ENCODE data around the gene ADIPOR2. TPM values are rescaled to one million over a fixed set of nuclear protein-coding genes. Genes with fewer than 3 reads are reported as not detected.

The ADIPOR2 gene
- total and polyA plus RNA-seq, 8 donors, result 2.9 to 185 (median 26.9) TPM

DNA sequence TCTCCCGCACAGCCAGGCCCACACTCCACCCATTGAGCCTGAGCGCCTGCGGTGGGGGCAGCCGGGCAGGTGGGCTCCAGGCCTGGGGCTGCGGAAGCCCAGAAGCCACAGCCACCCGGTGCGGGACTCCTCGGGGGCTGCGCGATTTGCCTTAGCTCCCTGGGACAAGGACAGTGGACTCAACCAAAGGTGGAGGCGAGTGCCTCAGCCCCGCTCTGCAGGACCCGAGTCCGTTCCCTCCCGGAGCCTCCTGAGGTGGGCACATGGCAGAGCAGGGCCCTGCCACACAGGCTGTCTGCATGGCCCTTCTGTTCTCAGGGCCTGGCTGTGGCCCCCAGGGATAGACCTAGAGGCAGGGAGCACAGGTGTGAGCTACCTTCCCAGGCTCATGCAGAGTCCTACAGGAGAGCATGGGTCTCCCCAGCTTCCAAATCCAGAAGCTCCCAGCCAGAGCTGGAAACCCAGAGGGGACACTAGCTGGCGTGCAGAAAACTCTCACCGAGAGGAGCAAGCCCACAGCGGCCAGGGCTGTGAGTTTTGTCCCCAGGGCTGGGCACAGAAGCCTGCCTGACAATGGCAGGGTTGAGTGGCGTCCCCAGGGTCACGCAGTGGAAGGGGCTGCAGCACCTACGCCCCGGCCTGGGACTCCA, 107.2 kb downstream of the ADIPOR2 start:
- intact Hi-C loops (cut with DNase I; ENCODE audit: low total_unique reads), result loop anchor here (5.0 to 10.0 kb wide), 2 partner anchors 139 to 237 kb away; no protein-coding TSS in a partner anchor
- Histone ChIP-seq H3K9me3 (no peaks in the 10 kb centered on the region), H3K27me3 (no peaks in the 10 kb centered on the region), H3K27ac (peak overlapping the region in 3 of 5 donors; percentile 87 to 92 (median 91)), H3K36me3 (peaks cover 0 to 2% (median 0%) of the 10 kb centered on the region in 4 donors), H3K4me1 (peaks cover 16 to 31% (median 28%) of the 10 kb centered on the region in 4 donors), H3K4me3 (no peak overlapping the region)
- TF ChIP-seq EP300 (IDR thresholded peaks at IDR 0.05), result no peak
- TF ChIP-seq, protein P1, sequence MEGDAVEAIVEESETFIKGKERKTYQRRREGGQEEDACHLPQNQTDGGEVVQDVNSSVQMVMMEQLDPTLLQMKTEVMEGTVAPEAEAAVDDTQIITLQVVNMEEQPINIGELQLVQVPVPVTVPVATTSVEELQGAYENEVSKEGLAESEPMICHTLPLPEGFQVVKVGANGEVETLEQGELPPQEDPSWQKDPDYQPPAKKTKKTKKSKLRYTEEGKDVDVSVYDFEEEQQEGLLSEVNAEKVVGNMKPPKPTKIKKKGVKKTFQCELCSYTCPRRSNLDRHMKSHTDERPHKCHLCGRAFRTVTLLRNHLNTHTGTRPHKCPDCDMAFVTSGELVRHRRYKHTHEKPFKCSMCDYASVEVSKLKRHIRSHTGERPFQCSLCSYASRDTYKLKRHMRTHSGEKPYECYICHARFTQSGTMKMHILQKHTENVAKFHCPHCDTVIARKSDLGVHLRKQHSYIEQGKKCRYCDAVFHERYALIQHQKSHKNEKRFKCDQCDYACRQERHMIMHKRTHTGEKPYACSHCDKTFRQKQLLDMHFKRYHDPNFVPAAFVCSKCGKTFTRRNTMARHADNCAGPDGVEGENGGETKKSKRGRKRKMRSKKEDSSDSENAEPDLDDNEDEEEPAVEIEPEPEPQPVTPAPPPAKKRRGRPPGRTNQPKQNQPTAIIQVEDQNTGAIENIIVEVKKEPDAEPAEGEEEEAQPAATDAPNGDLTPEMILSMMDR (IDR thresholded peaks at IDR 0.05), result no peak
- TF ChIP-seq POLR2A (IDR thresholded peaks at IDR 0.05), result no peak
- TF ChIP-seq POLR2AphosphoS5 (IDR thresholded peaks at IDR 0.05), result no peak
- 88 to 93% (median 90%) methylated on average over 18 to 22 of the region's 22 CpGs for WGBS, 5 donors
- peak in 1 of 2 donors; percentile 16 for DNase-seq

DNA sequence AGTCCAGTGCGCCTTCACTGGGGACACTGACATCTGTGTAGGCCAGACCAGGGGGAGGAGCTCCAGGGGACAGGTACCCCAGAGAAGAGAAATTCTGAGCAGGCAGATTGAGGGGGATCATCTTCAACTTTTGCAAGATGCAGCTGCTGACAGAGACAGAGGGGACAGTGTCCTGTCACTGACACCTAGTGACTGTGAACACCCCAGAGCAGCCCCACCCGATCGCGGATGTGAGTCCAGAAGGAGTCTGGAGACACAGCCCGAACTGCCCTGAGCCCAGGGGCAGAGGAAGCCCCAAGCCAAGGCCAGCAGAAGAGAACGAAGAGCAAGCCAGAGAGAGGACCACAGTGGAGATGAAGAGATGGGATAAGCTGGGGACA, 107.8 kb downstream of the ADIPOR2 start:
- TF ChIP-seq, protein P1 (IDR thresholded peaks at IDR 0.05), result no peak
- TF ChIP-seq POLR2AphosphoS5 (IDR thresholded peaks at IDR 0.05) (no peak), EP300 (IDR thresholded peaks at IDR 0.05) (no peak), POLR2A (IDR thresholded peaks at IDR 0.05) (no peak)
- no peaks in the 10 kb centered on the region for H3K27me3 ChIP-seq
- no peak for DNase-seq
- peaks cover 16 to 31% (median 28%) of the 10 kb centered on the region in 4 donors for H3K4me1 ChIP-seq
- intact Hi-C loops (cut with DNase I; ENCODE audit: low total_unique reads), result loop anchor here (5.0 to 10.0 kb wide), 2 partner anchors 139 to 236 kb away; no protein-coding TSS in a partner anchor
- 81 to 90% (median 87%) methylated on average over 6 of the region's 6 CpGs for WGBS, 5 donors
- no peaks in the 10 kb centered on the region for H3K36me3 ChIP-seq
- H3K4me3 ChIP-seq, result no peak overlapping the region
- H3K9me3 ChIP-seq, result no peaks in the 10 kb centered on the region
- no peak overlapping the region for H3K27ac ChIP-seq

DNA sequence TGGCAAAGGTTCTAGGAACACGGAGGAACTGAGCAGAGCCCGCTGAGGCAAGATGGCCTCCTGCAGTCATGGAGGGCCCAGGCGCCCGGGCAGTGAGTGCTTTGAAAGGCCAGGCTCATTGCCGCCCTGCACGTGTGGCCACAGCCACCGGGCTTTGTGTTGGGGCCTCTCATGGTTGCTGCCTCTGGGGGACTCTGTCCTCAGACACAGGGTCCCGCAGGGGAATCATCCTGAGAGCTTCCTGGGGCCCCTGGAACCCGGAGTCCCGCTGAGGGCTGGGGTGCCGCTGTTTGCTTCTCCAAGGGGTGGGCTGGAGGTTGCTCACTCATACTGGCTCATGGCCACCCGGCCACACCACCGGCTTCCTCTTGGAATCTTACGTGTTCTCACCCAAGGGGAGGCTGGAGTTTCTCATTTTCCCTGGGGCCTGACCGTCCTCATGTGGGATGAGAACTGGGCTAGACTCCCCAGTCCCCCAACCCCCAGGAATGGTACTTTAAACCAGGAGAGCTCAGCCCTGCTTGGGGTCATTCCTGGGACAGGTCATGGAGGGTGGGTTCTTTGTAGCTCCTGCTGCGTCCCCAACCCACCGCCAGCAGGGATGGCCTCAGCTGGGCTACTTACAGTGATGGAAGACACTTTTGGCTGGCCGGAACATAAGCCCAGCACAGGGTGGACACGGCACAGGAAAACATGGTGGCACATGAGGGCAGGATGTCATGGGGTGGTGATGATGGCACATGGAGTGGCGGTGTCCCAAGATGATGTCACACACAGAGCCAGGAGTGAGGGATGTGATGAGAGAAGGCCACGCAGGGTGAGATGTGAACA, 108.4 kb downstream of the ADIPOR2 start:
- no peaks in the 10 kb centered on the region for H3K36me3 ChIP-seq
- intact Hi-C loops (cut with DNase I; ENCODE audit: low total_unique reads), result loop anchor here (5.0 to 10.0 kb wide), 2 partner anchors 138 to 236 kb away; no protein-coding TSS in a partner anchor
- WGBS, 5 donors, result 87 to 95% (median 89%) methylated on average over 11 to 21 of the region's 21 CpGs
- DNase-seq, result no peak
- TF ChIP-seq POLR2AphosphoS5 (IDR thresholded peaks at IDR 0.05) (no peak), POLR2A (IDR thresholded peaks at IDR 0.05) (no peak), EP300 (IDR thresholded peaks at IDR 0.05) (no peak)
- TF ChIP-seq, protein P1 (IDR thresholded peaks at IDR 0.05), result no peak
- H3K4me1 ChIP-seq, result peaks cover 16 to 31% (median 28%) of the 10 kb centered on the region in 4 donors
- no peaks in the 10 kb centered on the region for H3K27me3 ChIP-seq
- H3K4me3 ChIP-seq, result no peak overlapping the region
- no peak overlapping the region for H3K27ac ChIP-seq
- H3K9me3 ChIP-seq, result no peaks in the 10 kb centered on the region

DNA sequence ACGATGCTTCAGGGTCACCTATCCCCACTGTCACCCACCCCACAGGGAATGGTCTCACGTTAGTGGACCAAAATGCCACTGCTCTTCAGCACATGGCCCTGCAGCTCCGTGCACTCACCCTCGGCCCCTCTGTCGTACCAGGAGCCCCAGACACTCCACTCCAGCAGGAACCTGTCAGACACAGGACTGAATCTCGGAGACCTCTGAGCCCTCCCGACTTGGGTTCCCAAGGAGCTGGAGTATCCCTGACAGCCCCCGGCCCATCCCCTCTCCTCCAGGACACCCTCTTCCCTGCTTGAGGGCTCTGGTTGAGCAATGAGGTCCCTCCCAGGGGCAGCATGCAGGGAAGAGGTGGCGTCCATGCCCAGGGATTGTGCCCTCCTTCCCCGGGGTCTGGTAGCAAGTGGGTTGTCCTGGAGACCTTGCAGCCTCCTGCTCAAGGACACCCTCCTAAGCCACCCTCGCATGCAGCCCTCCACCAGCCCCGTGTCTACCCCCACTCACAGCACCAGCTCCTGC, 109.1 kb downstream of the ADIPOR2 start:
- no peaks in the 10 kb centered on the region for H3K9me3 ChIP-seq
- 72 to 89% (median 84%) methylated on average over 7 to 12 of the region's 12 CpGs for WGBS, 5 donors
- no peaks in the 10 kb centered on the region for H3K36me3 ChIP-seq
- no peak overlapping the region for H3K4me3 ChIP-seq
- no peaks in the 10 kb centered on the region for H3K27me3 ChIP-seq
- DNase-seq, result no peak
- peaks cover 16 to 28% (median 27%) of the 10 kb centered on the region in 4 donors for H3K4me1 ChIP-seq
- no peak for TF ChIP-seq POLR2AphosphoS5 (IDR thresholded peaks at IDR 0.05)
- TF ChIP-seq, protein P1 (IDR thresholded peaks at IDR 0.05), result no peak
- no peak for TF ChIP-seq EP300 (IDR thresholded peaks at IDR 0.05)
- no peak for TF ChIP-seq POLR2A (IDR thresholded peaks at IDR 0.05)
- no peak overlapping the region for H3K27ac ChIP-seq
- intact Hi-C loops (cut with DNase I; ENCODE audit: low total_unique reads), result loop anchor here (5.0 to 10.0 kb wide), 2 partner anchors 137 to 235 kb away; no protein-coding TSS in a partner anchor

Measured in stomach (tissue), 9 donors.